Activated T-helper 17 cell treated with anti-CD3 and anti-CD28 coated beads, Interleukin-2, amount 50 U/mL, for 72 hours (primary cell): Measurements from ENCODE around the gene SPSB3. TPM values are rescaled to one million over a fixed set of nuclear protein-coding genes. Genes with fewer than 3 reads are reported as not detected.
A peak's percentile ranks its signal among the peaks of the same experiment; 100 is the strongest.

Experiments
- ATAC-seq: fragments of 150-1000 bp; cut with Tn5 transposase; replicated peaks from 2 replicates; pipeline ENCODE4 v1.10.0; 2021; ENCODE audit warnings: mild to moderate bottlenecking, moderate library complexity
- H3K27ac Mint-ChIP-seq: one replicate; pipeline ENCODE4 v1.8.0; 2022; ENCODE audit warnings: mixed read lengths
- H3K27me3 Mint-ChIP-seq: one replicate; pipeline ENCODE4 v1.8.0; 2022; ENCODE audit warnings: mixed read lengths
- H3K36me3 Mint-ChIP-seq: one replicate; pipeline ENCODE4 v1.8.0; 2022; ENCODE audit warnings: low read depth, mild to moderate bottlenecking, mixed read lengths
- H3K4me1 Mint-ChIP-seq: one replicate; pipeline ENCODE4 v1.8.0; 2022; ENCODE audit warnings: mixed read lengths
- H3K4me3 Mint-ChIP-seq: one replicate; pipeline ENCODE4 v1.8.0; 2022; ENCODE audit warnings: mild to moderate bottlenecking, mixed read lengths
- H3K9me3 Mint-ChIP-seq: one replicate; pipeline ENCODE4 v1.8.0; 2022; ENCODE audit warnings: mixed read lengths
- total RNA-seq, 2 donors: library from RNA; stranded (reverse); gene quantifications; one replicate each; pipeline ENCODE4 v1.2.3, GENCODE V29; 2022

The SPSB3 gene
- total RNA-seq, 2 donors from 2014 or later = 20.3 to 21.1 TPM

DNA sequence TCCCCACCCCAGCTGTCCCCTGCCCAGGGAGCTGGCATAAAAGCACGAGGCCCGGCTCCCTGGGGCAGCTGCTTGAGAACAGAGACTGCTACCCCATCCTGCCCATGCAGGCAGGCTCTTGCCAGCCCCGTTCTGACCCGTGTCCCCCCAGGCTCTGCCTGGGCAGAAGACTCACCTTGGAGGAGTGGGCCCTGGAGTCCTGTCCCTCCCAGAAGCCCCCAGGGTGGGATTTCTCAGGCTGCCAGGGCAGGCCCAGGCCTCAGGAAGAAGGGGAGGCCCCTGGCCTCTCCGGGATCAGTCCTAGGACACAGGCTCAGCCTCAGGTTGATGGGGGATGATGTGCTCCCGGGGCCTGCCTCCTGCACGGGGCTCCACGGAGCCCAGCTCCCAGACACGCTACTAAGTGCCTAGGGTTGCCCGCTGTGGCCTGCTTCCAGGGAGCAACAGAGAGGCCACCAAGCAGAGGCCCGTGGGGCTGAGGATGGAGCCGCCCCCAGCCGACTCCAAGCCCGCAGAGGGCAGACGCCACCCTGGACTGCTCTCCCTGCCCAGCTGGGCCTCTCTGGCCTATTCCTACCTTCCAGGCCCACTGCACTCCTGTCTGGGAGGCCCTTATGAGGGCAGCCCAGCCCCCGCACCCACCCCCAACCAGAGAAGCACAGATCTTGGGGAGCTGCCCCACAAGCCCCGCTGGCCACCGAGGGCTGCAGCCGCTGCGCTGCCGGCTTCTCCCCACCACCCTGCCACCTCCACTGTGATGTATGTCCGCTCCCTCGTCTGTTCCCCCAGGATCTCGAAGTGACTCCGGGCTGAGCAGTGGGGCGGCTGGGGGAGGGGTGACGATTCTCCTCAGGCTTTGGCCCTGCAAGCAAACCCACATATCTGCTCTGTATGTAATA lies 12.7 kb downstream of the SPSB3 start:
- no peak for ATAC-seq
- peaks cover 36% of the 10 kb centered on the region for H3K36me3 Mint-ChIP-seq
- no peaks in the 10 kb centered on the region for H3K27me3 Mint-ChIP-seq
- H3K27ac Mint-ChIP-seq = peak overlapping the region; percentile 78
- peaks cover 7% of the 10 kb centered on the region for H3K4me1 Mint-ChIP-seq
- H3K4me3 Mint-ChIP-seq = peak overlapping the region; percentile 100
- H3K9me3 Mint-ChIP-seq = no peaks in the 10 kb centered on the region

GRCh38 chr16:1768767-1769401 lies 13.5 kb downstream of the SPSB3 start:
- Mint-ChIP-seq H3K9me3 (no peaks in the 10 kb centered on the region), H3K4me1 (peaks cover 7% of the 10 kb centered on the region), H3K27ac (no peak overlapping the region), H3K4me3 (no peak overlapping the region), H3K27me3 (no peaks in the 10 kb centered on the region), H3K36me3 (peaks cover 36% of the 10 kb centered on the region)
- no peak for ATAC-seq

- ATAC-seq = no peak
- Mint-ChIP-seq H3K9me3 (no peaks in the 10 kb centered on the region), H3K4me1 (peaks cover 7% of the 10 kb centered on the region), H3K36me3 (peaks cover 36% of the 10 kb centered on the region), H3K27ac (peak overlapping the region; percentile 25), H3K27me3 (no peaks in the 10 kb centered on the region), H3K4me3 (no peak overlapping the region)
Measured at GRCh38 chr16:1768061-1768766, 14.2 kb downstream of the SPSB3 start.

- Mint-ChIP-seq H3K27me3 (no peaks in the 10 kb centered on the region), H3K4me1 (peaks cover 7% of the 10 kb centered on the region), H3K27ac (no peak overlapping the region), H3K4me3 (no peak overlapping the region), H3K36me3 (peaks cover 35% of the 10 kb centered on the region), H3K9me3 (no peaks in the 10 kb centered on the region)
- ATAC-seq = no peak
Measured at GRCh38 chr16:1767116-1767994, 15.0 kb downstream of the SPSB3 start.

GRCh38 chr16:1766701-1767100 lies 15.7 kb downstream of the SPSB3 start:
- H3K4me1 Mint-ChIP-seq = peaks cover under 1% of the 10 kb centered on the region
- H3K4me3 Mint-ChIP-seq = no peak overlapping the region
- H3K36me3 Mint-ChIP-seq = peaks cover 28% of the 10 kb centered on the region
- no peaks in the 10 kb centered on the region for H3K27me3 Mint-ChIP-seq
- H3K9me3 Mint-ChIP-seq = no peaks in the 10 kb centered on the region
- no peak for ATAC-seq
- H3K27ac Mint-ChIP-seq = no peak overlapping the region

- no peaks in the 10 kb centered on the region for H3K27me3 Mint-ChIP-seq
- no peaks in the 10 kb centered on the region for H3K4me1 Mint-ChIP-seq
- no peak for ATAC-seq
- H3K27ac Mint-ChIP-seq = no peak overlapping the region
- no peaks in the 10 kb centered on the region for H3K9me3 Mint-ChIP-seq
- H3K36me3 Mint-ChIP-seq = peaks cover 29% of the 10 kb centered on the region
- no peak overlapping the region for H3K4me3 Mint-ChIP-seq
Measured at GRCh38 chr16:1766231-1766630, 16.1 kb downstream of the SPSB3 start.

DNA sequence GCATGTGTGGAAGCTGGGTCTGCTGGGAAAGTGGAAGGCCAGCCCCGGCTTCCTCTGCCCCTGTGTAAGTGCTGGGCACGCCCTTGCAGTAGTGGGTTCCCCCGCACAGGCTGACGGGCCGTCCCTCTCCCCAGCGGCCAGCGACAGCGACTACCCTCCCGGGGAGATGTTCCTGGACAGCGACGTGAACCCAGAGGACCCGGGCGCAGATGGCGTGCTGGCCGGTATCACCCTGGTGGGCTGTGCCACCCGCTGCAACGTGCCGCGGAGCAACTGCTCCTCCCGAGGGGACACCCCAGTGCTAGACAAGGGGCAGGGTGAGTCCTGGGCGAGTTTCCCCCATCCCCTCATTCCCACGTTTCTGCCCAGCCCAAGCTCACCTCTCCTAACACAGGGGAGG lies 16.5 kb downstream of the SPSB3 start:
- H3K4me3 Mint-ChIP-seq = no peak overlapping the region
- H3K36me3 Mint-ChIP-seq = peaks cover 33% of the 10 kb centered on the region
- no peak overlapping the region for H3K27ac Mint-ChIP-seq
- no peaks in the 10 kb centered on the region for H3K4me1 Mint-ChIP-seq
- no peaks in the 10 kb centered on the region for H3K9me3 Mint-ChIP-seq
- no peaks in the 10 kb centered on the region for H3K27me3 Mint-ChIP-seq
- no peak for ATAC-seq

DNA sequence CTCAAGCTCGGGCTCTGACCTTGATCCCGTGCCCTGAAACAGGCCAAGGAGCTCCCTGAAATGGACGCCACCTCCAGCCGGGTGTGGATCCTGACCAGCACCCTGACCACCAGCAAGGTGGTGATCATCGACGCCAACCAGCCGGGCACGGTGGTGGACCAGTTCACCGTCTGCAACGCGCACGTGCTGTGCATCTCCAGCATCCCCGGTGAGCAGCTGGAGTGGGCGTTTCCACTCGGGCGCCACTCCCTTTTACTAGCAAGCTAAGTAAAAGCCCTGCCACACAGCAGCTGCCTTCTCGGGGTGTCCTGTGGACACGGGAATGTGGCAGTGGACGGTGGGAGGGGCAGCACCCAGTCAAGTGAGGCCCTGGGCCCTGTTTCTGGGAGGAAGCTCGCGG lies 17.4 kb downstream of the SPSB3 start:
- Mint-ChIP-seq H3K9me3 (no peaks in the 10 kb centered on the region), H3K27me3 (no peaks in the 10 kb centered on the region), H3K36me3 (peaks cover 31% of the 10 kb centered on the region), H3K27ac (no peak overlapping the region), H3K4me3 (no peak overlapping the region), H3K4me1 (no peaks in the 10 kb centered on the region)
- ATAC-seq = no peak

DNA sequence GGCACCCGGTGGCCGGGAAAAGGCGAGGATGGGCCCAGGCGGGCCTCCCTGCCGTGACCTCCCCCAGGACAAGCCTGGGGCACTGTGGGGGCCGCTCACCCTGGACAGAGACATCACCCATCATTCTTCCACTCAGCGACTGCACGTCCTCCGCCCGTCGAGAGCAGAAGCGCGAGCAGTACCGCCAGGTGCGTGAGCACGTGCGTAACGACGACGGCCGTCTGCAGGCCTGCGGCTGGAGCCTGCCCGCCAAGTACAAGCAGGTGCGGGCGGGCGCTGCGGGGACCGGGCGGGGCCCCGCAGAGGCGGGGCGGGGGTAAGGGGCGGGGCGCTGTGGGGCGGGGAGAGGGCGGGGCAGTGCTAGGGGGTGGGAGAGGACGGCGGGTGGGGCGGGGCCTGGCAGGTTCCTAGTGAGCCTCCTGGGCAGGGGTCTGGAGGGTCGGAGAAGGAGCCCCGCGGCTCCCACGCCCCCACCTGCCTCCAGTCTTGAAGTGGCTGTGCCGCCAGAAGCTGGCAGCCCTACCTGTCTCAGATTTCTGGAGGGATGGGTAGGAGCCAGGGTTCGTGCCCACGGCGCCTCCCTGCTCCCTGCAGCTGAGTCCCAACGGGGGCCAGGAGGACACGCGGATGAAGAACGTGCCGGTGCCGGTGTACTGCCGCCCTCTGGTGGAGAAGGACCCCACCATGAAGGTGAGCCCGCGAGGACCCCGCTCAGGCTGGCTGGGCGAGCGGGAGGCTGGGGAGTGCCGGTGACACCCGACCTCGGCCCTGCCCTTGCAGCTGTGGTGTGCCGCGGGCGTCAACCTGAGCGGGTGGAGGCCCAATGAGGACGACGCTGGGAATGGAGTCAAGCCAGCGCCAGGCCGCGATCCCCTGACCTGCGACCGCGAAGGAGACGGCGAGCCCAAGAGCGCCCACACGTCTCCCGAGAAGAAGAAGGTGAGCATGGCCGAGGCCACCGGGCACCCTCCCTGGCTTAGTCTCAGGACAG lies 18.6 kb downstream of the SPSB3 start:
- no peak overlapping the region for H3K27ac Mint-ChIP-seq
- H3K36me3 Mint-ChIP-seq = peaks cover 27% of the 10 kb centered on the region
- no peak for ATAC-seq

GRCh38 chr16:1762879-1763520 lies 19.4 kb downstream of the SPSB3 start:
- peaks cover 21% of the 10 kb centered on the region for H3K36me3 Mint-ChIP-seq
- no peaks in the 10 kb centered on the region for H3K27me3 Mint-ChIP-seq

More for the DNA sequence above, 18.6 kb downstream of the SPSB3 start:
- Mint-ChIP-seq H3K4me1 (no peaks in the 10 kb centered on the region), H3K27me3 (no peaks in the 10 kb centered on the region), H3K9me3 (no peaks in the 10 kb centered on the region), H3K4me3 (no peak overlapping the region)

GRCh38 chr16:1762196-1762878 lies 20.0 kb downstream of the SPSB3 start:
- peaks cover 18% of the 10 kb centered on the region for H3K36me3 Mint-ChIP-seq

More at GRCh38 chr16:1762879-1763520, 19.4 kb downstream of the SPSB3 start:
- H3K4me3 Mint-ChIP-seq = no peak overlapping the region
- no peaks in the 10 kb centered on the region for H3K9me3 Mint-ChIP-seq
- no peak overlapping the region for H3K27ac Mint-ChIP-seq
- H3K4me1 Mint-ChIP-seq = no peaks in the 10 kb centered on the region
- no peak for ATAC-seq

GRCh38 chr16:1761751-1762150 lies 20.6 kb downstream of the SPSB3 start:
- H3K27me3 Mint-ChIP-seq = no peaks in the 10 kb centered on the region
- H3K27ac Mint-ChIP-seq = no peak overlapping the region
- no peak for ATAC-seq
- no peaks in the 10 kb centered on the region for H3K9me3 Mint-ChIP-seq
- no peak overlapping the region for H3K4me3 Mint-ChIP-seq
- H3K4me1 Mint-ChIP-seq = peaks cover 2% of the 10 kb centered on the region
- H3K36me3 Mint-ChIP-seq = peaks cover 12% of the 10 kb centered on the region

More at GRCh38 chr16:1762196-1762878, 20.0 kb downstream of the SPSB3 start:
- H3K27me3 Mint-ChIP-seq = no peaks in the 10 kb centered on the region
- H3K4me1 Mint-ChIP-seq = no peaks in the 10 kb centered on the region
- H3K9me3 Mint-ChIP-seq = no peaks in the 10 kb centered on the region
- H3K27ac Mint-ChIP-seq = no peak overlapping the region
- ATAC-seq = no peak
- H3K4me3 Mint-ChIP-seq = no peak overlapping the region
